Endothelial cell of umbilical vein (primary cell): Measurements from ENCODE around the gene VANGL2. TPM values are rescaled to one million over a fixed set of nuclear protein-coding genes. Genes with fewer than 3 reads are reported as not detected.

Experiments
- BruUV-seq: library from RNA; stranded (reverse); fragments of 400-500 nt; replicated peaks from 2 replicates; lab custom pipeline; 2021; lab: Mats Ljungman, UMichigan
- CTCF ChIA-PET: fragments of 300-600, 350-600 bp; sonication (Branson Sonifier 250); formaldehyde crosslinking; loops from one replicate; lab custom pipeline; 2021; ENCODE audit warnings: antibody characterized with exemption, inconsistent platforms; lab: Charles Lee
- POLR2A ChIA-PET: fragments of 300-600, 350-600 bp; sonication (Branson Sonifier 250); formaldehyde crosslinking; loops from one replicate; lab custom pipeline; 2021; ENCODE audit warnings: antibody characterized with exemption, inconsistent platforms; lab: Charles Lee
- DNase-seq: peaks from one replicate; pipeline ENCODE4 v3.0.0-alpha.2; 2011; ENCODE audit warnings: low read depth, low spot score
- FAIRE-seq: peaks from 2 replicates; lab custom pipeline; 2011; peaks lifted over from hg19 to GRCh38; lab: Jason Lieb, UNC
- H2AFZ ChIP-seq: 2 replicates; pipeline ENCODE4 v1.6.0; 2012; ENCODE audit warnings: low read depth, low read length, control low read depth, inconsistent platforms
- H3K27ac ChIP-seq: 2 replicates; pipeline ENCODE4 v1.5.1; 2011; ENCODE audit warnings: low read depth, mild to moderate bottlenecking, control low read depth, low read length, moderate library complexity; ENCODE audit not compliant: insufficient read depth
- H3K27me3 ChIP-seq, 2 experiments: 2 replicates each; pipeline versions ENCODE4 v1.6.0 to v1.6.1; 2011; ENCODE audit warnings: low read length in 2 of 2, mixed read lengths in 1 of 2; ENCODE audit not compliant: control insufficient read depth in 2 of 2, insufficient read depth in 2 of 2
- H3K36me3 ChIP-seq, 2 experiments: 2 replicates in 1 of 2; 3 replicates in 1 of 2; pipeline ENCODE4 v1.5.1; 2011; ENCODE audit warnings: low read length in 2 of 2, mild to moderate bottlenecking in 1 of 2, moderate library complexity in 1 of 2; ENCODE audit not compliant: control insufficient read depth in 2 of 2, insufficient read depth in 2 of 2; ENCODE audit errors: extremely low read depth in 1 of 2
- H3K4me1 ChIP-seq: 3 replicates; pipeline ENCODE4 v1.5.1; 2011; ENCODE audit warnings: mild to moderate bottlenecking, low read length; ENCODE audit not compliant: control insufficient read depth, insufficient read depth; ENCODE audit errors: extremely low read depth
- H3K4me2 ChIP-seq: 2 replicates; pipeline ENCODE4 v1.6.1; 2011; ENCODE audit warnings: low read length, control low read depth, mixed read lengths; ENCODE audit not compliant: insufficient read depth
- H3K4me3 ChIP-seq, 3 experiments: fragments of 200-600 bp in 1 of 3; sonication (generic), shearing (Covaris generic) in 1 of 3; replicated peaks in 1 of 3; 2 replicates each; pipeline ENCODE4 v1.5.1; 2011 to 2016; ENCODE audit warnings: control low read depth in 3 of 3, low read length in 3 of 3, mild to moderate bottlenecking in 2 of 3, inconsistent platforms in 1 of 3, low read depth in 1 of 3, moderate library complexity in 1 of 3; ENCODE audit not compliant: insufficient read depth in 1 of 3
- H3K79me2 ChIP-seq: 2 replicates; pipeline ENCODE4 v1.6.0; 2012; ENCODE audit warnings: low read length, inconsistent platforms; ENCODE audit not compliant: control insufficient read depth, insufficient read depth
- H3K9ac ChIP-seq: replicated peaks from 2 replicates; pipeline ENCODE3; 2011; ENCODE audit warnings: low read length, control low read depth; ENCODE audit not compliant: insufficient read depth; ENCODE audit errors: extremely low read depth
- H3K9me1 ChIP-seq: replicated peaks from 3 replicates; pipeline ENCODE4 v1.6.0; 2011; ENCODE audit warnings: mild to moderate bottlenecking, low read length; ENCODE audit not compliant: control insufficient read depth, insufficient read depth; ENCODE audit errors: extremely low read depth
- H3K9me3 ChIP-seq: replicated peaks from 2 replicates; pipeline ENCODE4 v1.5.1; 2012; ENCODE audit warnings: low read length, inconsistent platforms; ENCODE audit not compliant: control insufficient read depth, insufficient read depth
- H4K20me1 ChIP-seq: replicated peaks from 2 replicates; pipeline ENCODE3; 2011; ENCODE audit warnings: mild to moderate bottlenecking, low read length; ENCODE audit not compliant: control insufficient read depth, insufficient read depth; ENCODE audit errors: extremely low read depth
- CTCF ChIP-seq, 2 donors: IDR thresholded peaks; 1 replicate in 1 of 2; 2 replicates in 1 of 2; pipeline ENCODE4 v1.5.1; 2011; ENCODE audit warnings: low read length in 2 of 2, mild to moderate bottlenecking in 2 of 2, moderate library complexity in 2 of 2, control low read depth in 1 of 2, inconsistent platforms in 1 of 2, low read depth in 1 of 2; ENCODE audit not compliant: insufficient read depth in 1 of 2; ENCODE audit errors: extremely low read depth in 1 of 2
- EZH2 ChIP-seq: IDR thresholded peaks from 2 replicates; pipeline ENCODE4 v1.6.1; 2012; ENCODE audit warnings: borderline replicate concordance, low read depth, mild to moderate bottlenecking, moderate library complexity, low read length, inconsistent platforms; ENCODE audit not compliant: severe bottlenecking
- FOS ChIP-seq: IDR thresholded peaks from 2 replicates; pipeline ENCODE4 v1.6.1; 2011; ENCODE audit warnings: mild to moderate bottlenecking, low read length, moderate library complexity, borderline replicate concordance; ENCODE audit not compliant: insufficient read depth
- GATA2 ChIP-seq: IDR thresholded peaks from 2 replicates; pipeline ENCODE4 v1.7.0; 2011; ENCODE audit warnings: low read depth, mild to moderate bottlenecking, moderate library complexity, mixed read lengths, low read length; ENCODE audit not compliant: insufficient read length, insufficient read depth
- JUN ChIP-seq: IDR thresholded peaks from 2 replicates; pipeline ENCODE4 v1.6.1; 2011; ENCODE audit warnings: borderline replicate concordance, low read depth; ENCODE audit not compliant: insufficient read length, insufficient read depth
- MAX ChIP-seq: IDR thresholded peaks from 2 replicates; pipeline ENCODE4 v1.6.1; 2011; ENCODE audit not compliant: insufficient read depth, insufficient read length
- MYC ChIP-seq: IDR thresholded peaks from one replicate; pipeline ENCODE4 v1.6.1; 2011; ENCODE audit warnings: mild to moderate bottlenecking, low read depth, low read length
- POLR2A ChIP-seq: IDR thresholded peaks from 2 replicates; pipeline ENCODE4 v1.6.1; 2012; ENCODE audit warnings: low read depth, mild to moderate bottlenecking, control low read depth, low read length
- POLR2AphosphoS5 ChIP-seq: IDR thresholded peaks from 2 replicates; pipeline ENCODE4 v1.6.1; 2012; ENCODE audit warnings: low read depth, mild to moderate bottlenecking, control low read depth, low read length, moderate library complexity; ENCODE audit not compliant: insufficient read depth
- dilution Hi-C: fragments of 300-500 bp; cut with MboI; formaldehyde crosslinking; loops from one replicate; pipeline ENCODE4 v1.15.0; 2019; ENCODE audit warnings: low sequenced_read_pairs; ENCODE audit not compliant: extremely low pct_ligation_motif_present
- intact Hi-C: fragments of 100-400 bp; cut with micrococcal nuclease; formaldehyde crosslinking; loops from one replicate; pipeline ENCODE4 v1.10.0; 2022
- polyA plus RNA-seq, 4 experiments: library from polyadenylated mRNA; depleted of rRNA in 3 of 4; stranded (reverse) in 3 of 4; unstranded in 1 of 4; fragments of >200 nt; gene quantifications; 2 replicates each; pipeline versions ENCODE4 v1.2.1 to v1.2.3, GENCODE V29; 2011 to 2012; ENCODE audit warnings: missing spikeins in 1 of 4
- total RNA-seq: library from RNA; stranded (reverse); gene quantifications from 2 replicates; pipeline ENCODE4 v1.2.3, GENCODE V29; 2021

The VANGL2 gene
- total and polyA plus RNA-seq, 2 donors (not counting 3 experiments of a cell fraction or from before 2014, with no cell fraction given), result 0.01 TPM; not detected in 1

- FAIRE-seq, result no peak
- H3K27me3 ChIP-seq, result peaks cover 0 to 1% of the 10 kb centered on the region in 2 experiments
- H3K4me3 ChIP-seq, result no peak overlapping the region
- H3K9me3 ChIP-seq, result no peaks in the 10 kb centered on the region
- no peaks in the 10 kb centered on the region for H3K79me2 ChIP-seq
- no peaks in the 10 kb centered on the region for H3K9me1 ChIP-seq
- H3K36me3 ChIP-seq, result peaks cover 0 to 19% of the 10 kb centered on the region in 2 experiments
- dilution Hi-C loops, result no loop called here
- TF ChIP-seq MYC (no peak), GATA2 (no peak), EZH2 (no peak), POLR2A (no peak), CTCF (IDR thresholded peaks at IDR 0.05; ENCODE audit: extremely low read depth in 1 of 2, insufficient read depth in 1 of 2, low read depth in 1 of 2, low read length in 2 of 2) (no peak), POLR2AphosphoS5 (no peak), JUN (no peak), MAX (no peak), FOS (no peak)
- H4K20me1 ChIP-seq, result peaks cover 2% of the 10 kb centered on the region
- no peak overlapping the region for H2AFZ ChIP-seq
- intact Hi-C loops, result no loop called here
- BruUV-seq, result no TSS peak
- H3K27ac ChIP-seq, result no peak overlapping the region
- CTCF ChIA-PET, result no interaction called here
- no peak overlapping the region for H3K4me2 ChIP-seq
- POLR2A ChIA-PET, result no interaction called here
- H3K4me1 ChIP-seq, result no peaks in the 10 kb centered on the region
- DNase-seq, result no peak
- no peak overlapping the region for H3K9ac ChIP-seq
Measured at GRCh38 chr1:160361199-160361598, 39.2 kb upstream of the VANGL2 start.
